Liver (tissue), 2 donors: ENCODE data around the gene FAM227B.

ENCODE experiments used
- CTCF ChIP-seq: fragments of 150-350 bp; IDR thresholded peaks from 2 replicates; pipeline ENCODE4 v1.5.1; 2017; ENCODE audit warnings: improper control_type of control experiment, low read depth, low read length; ENCODE audit not compliant: missing input control
- REST ChIP-seq: IDR thresholded peaks from 2 replicates; pipeline ENCODE4 v1.6.1; 2016; ENCODE audit warnings: antibody characterized with exemption, mild to moderate bottlenecking
- ZBTB33 ChIP-seq: IDR thresholded peaks from 2 replicates; pipeline ENCODE4 v1.6.1; 2016; ENCODE audit warnings: antibody characterized with exemption
- donor health status: healthy.

GRCh38 chr15:49278751-49279150 lies 341.9 kb downstream of the FAM227B start:
- TF ChIP-seq REST, result no peak
- TF ChIP-seq CTCF, result no peak
- no peak for TF ChIP-seq ZBTB33
